ENCODE data around the gene HHAT. TPM values are rescaled to one million over a fixed set of nuclear protein-coding genes. Genes with fewer than 3 reads are reported as not detected.

The HHAT gene
- total and polyA plus RNA-seq, 2 of the 4 experiments (the other 2 are of a cell fraction) = 1.7 to 2.5 TPM

DNA sequence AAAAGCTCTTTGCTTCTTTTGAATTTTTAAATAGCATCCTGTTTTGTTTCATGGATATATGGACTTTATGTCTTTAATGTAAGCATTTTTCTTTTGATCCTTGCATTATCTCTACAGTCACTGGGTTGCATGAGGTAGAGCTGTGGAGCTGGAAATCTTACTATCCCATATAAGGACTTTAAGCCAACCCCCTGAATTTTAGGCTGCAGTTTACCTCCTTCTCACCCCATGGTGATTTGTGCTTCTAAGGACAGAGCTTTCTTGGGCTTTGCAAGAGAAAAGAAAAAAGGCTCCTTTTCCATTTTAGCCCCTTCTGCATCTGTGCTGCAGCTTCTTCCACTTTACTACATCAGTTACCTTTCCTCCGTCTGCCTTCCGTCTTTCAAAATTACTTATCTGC lies 373.8 kb downstream of the HHAT start:
- no peaks in the 10 kb centered on the region for H3K9me1 ChIP-seq (ENCODE audit: insufficient read depth, low read length)
- H4K5ac ChIP-seq (ENCODE audit: low read depth, low read length) = no peak overlapping the region
- no peak overlapping the region for H3K4ac ChIP-seq (ENCODE audit: low read depth, low read length)
- DNase-seq = no peak
- no peaks in the 10 kb centered on the region for H4K20me1 ChIP-seq (ENCODE audit: insufficient read depth, low read length)
- H2BK120ac ChIP-seq (ENCODE audit: low read depth, low read length) = no peak overlapping the region
- no CpG with 5 or more reads among the region's 2 CpGs for WGBS, 2 experiments (ENCODE audit: extremely low coverage in 2 of 2, insufficient read length in 1 of 2)
- H3K36me3 ChIP-seq (ENCODE audit: control insufficient read depth, insufficient read depth, low read length) = no peaks in the 10 kb centered on the region
- H2AK5ac ChIP-seq (ENCODE audit: low read depth, low read length) = no peak overlapping the region
- dilution Hi-C loops (cut with HindIII; ENCODE audit: low sequenced_read_pairs, unreplicated experiment) (no loop called here), intact Hi-C loops (cut with micrococcal nuclease) (loop anchor here (10.0 kb wide), 1 partner anchor 878 kb away; the partner anchor contains the start of gene UTP25), in situ Hi-C loops (cut with MboI; ENCODE audit: low sequenced_read_pairs) (no loop called here)
- no peak overlapping the region for H3K27ac ChIP-seq (ENCODE audit: insufficient read depth, low read length)
- CTCF ChIA-PET = interaction anchor here (1.2 kb wide), 1 partner anchor 431 kb away, joined by 5 read pairs; the partner anchor contains the start of gene KCNH1
- H3K79me1 ChIP-seq (ENCODE audit: low read depth in 1 of 2, low read length in 2 of 2) = no peaks in the 10 kb centered on the region
- no peak overlapping the region for H2AK9ac ChIP-seq (replicated peaks; ENCODE audit: low read depth, low read length, poor library complexity)
- no peak overlapping the region for H3K9ac ChIP-seq (ENCODE audit: low read depth, low read length)
- no peak for ATAC-seq (ENCODE audit: low read depth)
- no peak overlapping the region for H2BK20ac ChIP-seq (ENCODE audit: low read depth, low read length)
- H4K91ac ChIP-seq (ENCODE audit: insufficient read depth, low read depth, low read length) = no peak overlapping the region
- no peaks in the 10 kb centered on the region for H3K27me3 ChIP-seq (ENCODE audit: control insufficient read depth, insufficient read depth, low read length)
- H3K56ac ChIP-seq (ENCODE audit: extremely low read depth, insufficient read depth, low read length) = no peak overlapping the region
- H3K9me3 ChIP-seq (ENCODE audit: control insufficient read depth, insufficient read depth, low read length) = no peaks in the 10 kb centered on the region; the same call in 1 of the 2 replicates
- no peak overlapping the region for H2BK5ac ChIP-seq (ENCODE audit: low read depth, low read length, poor library complexity, severe bottlenecking)
- H3K4me1 ChIP-seq (ENCODE audit: control insufficient read depth, insufficient read depth, low read length) = no peaks in the 10 kb centered on the region
- H4K8ac ChIP-seq (ENCODE audit: low read depth in 2 of 2, low read length in 2 of 2) = no peak overlapping the region
- TF ChIP-seq RFX5 (IDR thresholded peaks at IDR 0.05; ENCODE audit: low read depth, low read length) (no peak), FOS (IDR thresholded peaks at IDR 0.05; ENCODE audit: low read depth, low read length) (no peak), NFE2L2 (IDR thresholded peaks at IDR 0.05; ENCODE audit: low read depth, low read length) (no peak), MAZ (IDR thresholded peaks at IDR 0.05; ENCODE audit: borderline replicate concordance, low read depth, low read length) (no peak), MXI1 (IDR thresholded peaks at IDR 0.05; ENCODE audit: borderline replicate concordance, low read depth, low read length) (no peak), SMC3 (IDR thresholded peaks at IDR 0.05; ENCODE audit: low read depth, low read length) (no peak), POLR2A (IDR thresholded peaks at IDR 0.05; ENCODE audit: low read depth, low read length) (no peak), CHD1 (IDR thresholded peaks at IDR 0.05; ENCODE audit: low read depth, low read length) (no peak), MAFK (IDR thresholded peaks at IDR 0.05; ENCODE audit: low read depth, low read length) (no peak), CTCF (conservative IDR thresholded peaks at IDR 0.05; ENCODE audit: low read depth, low read length) (no peak), RCOR1 (IDR thresholded peaks at IDR 0.05; ENCODE audit: insufficient replicate concordance, low read length) (no peak), RAD21 (IDR thresholded peaks at IDR 0.05; ENCODE audit: low read length) (no peak), CEBPB (IDR thresholded peaks at IDR 0.05; ENCODE audit: low read depth, low read length) (no peak), BHLHE40 (IDR thresholded peaks at IDR 0.05; ENCODE audit: low read depth, low read length) (no peak)
- TF ChIP-seq, protein P1, sequence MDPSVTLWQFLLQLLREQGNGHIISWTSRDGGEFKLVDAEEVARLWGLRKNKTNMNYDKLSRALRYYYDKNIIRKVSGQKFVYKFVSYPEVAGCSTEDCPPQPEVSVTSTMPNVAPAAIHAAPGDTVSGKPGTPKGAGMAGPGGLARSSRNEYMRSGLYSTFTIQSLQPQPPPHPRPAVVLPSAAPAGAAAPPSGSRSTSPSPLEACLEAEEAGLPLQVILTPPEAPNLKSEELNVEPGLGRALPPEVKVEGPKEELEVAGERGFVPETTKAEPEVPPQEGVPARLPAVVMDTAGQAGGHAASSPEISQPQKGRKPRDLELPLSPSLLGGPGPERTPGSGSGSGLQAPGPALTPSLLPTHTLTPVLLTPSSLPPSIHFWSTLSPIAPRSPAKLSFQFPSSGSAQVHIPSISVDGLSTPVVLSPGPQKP (IDR thresholded peaks at IDR 0.05; ENCODE audit: borderline replicate concordance, low read depth, low read length) = no peak
- TF ChIP-seq, protein P2, sequence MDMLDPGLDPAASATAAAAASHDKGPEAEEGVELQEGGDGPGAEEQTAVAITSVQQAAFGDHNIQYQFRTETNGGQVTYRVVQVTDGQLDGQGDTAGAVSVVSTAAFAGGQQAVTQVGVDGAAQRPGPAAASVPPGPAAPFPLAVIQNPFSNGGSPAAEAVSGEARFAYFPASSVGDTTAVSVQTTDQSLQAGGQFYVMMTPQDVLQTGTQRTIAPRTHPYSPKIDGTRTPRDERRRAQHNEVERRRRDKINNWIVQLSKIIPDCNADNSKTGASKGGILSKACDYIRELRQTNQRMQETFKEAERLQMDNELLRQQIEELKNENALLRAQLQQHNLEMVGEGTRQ (IDR thresholded peaks at IDR 0.05; ENCODE audit: low read depth, low read length) = no peak
- no peak overlapping the region for H2BK15ac ChIP-seq (ENCODE audit: low read depth, low read length)
- H3K18ac ChIP-seq (ENCODE audit: low read depth, low read length) = no peak overlapping the region
- no TSS peak for BruUV-seq (replicated peaks)
- no peak overlapping the region for H3K14ac ChIP-seq (replicated peaks; ENCODE audit: low read depth, low read length)
- no peak overlapping the region for H2AFZ ChIP-seq (replicated peaks; ENCODE audit: low read length, poor library complexity)
- POLR2A ChIA-PET (ENCODE audit: unreplicated experiment) = no interaction called here
- H3K4me2 ChIP-seq (ENCODE audit: low read depth, low read length) = no peak overlapping the region
- no peak overlapping the region for H3K23ac ChIP-seq (ENCODE audit: low read depth, low read length)
- H3K4me3 ChIP-seq (ENCODE audit: insufficient read depth, low read depth, low read length) = no peak overlapping the region
